C4-2B (cell line): ENCODE results near the gene SMYD4.

ENCODE experiments used
- CTCF ChIP-seq: fragments of 450-650 bp; conservative IDR thresholded peaks from 2 replicates; pipeline ENCODE4 v1.5.1; 2017; ENCODE audit warnings: mild to moderate bottlenecking
- ZFX ChIP-seq: fragments of 450-650 bp; IDR thresholded peaks from 2 replicates; pipeline ENCODE4 v1.6.1; 2017

GRCh38 chr17:1868090-1868489 is 38.4 kb upstream of the SMYD4 start:
- TF ChIP-seq CTCF (no peak), ZFX (no peak)
